IMR-90 (cell line): ENCODE measurements around the gene YAE1. TPM values are rescaled to one million over a fixed set of nuclear protein-coding genes. Genes with fewer than 3 reads are reported as not detected.

Source experiments
- ATAC-seq: fragments of 200-7000 bp; cut with Tn5 transposase; 2 replicates; pipeline ENCODE4 v1.9.1; 2020; ENCODE audit warnings: low read depth, mild to moderate bottlenecking, moderate library complexity
- BruUV-seq: library from RNA; stranded (reverse); fragments of 400-500 nt; replicated peaks from 2 replicates; lab custom pipeline; 2021; lab: Mats Ljungman, UMichigan
- CTCF ChIA-PET: fragments of 300-600 bp; formaldehyde crosslinking; extraction: SDS; loops from one replicate; lab custom pipeline; 2021; ENCODE audit warnings: antibody characterized with exemption; lab: Yijun Ruan, JAX
- POLR2A ChIA-PET: fragments of 300-600 bp; sonication (Branson Sonifier 250); formaldehyde crosslinking; loops from one replicate; lab custom pipeline; 2022; ENCODE audit warnings: antibody characterized with exemption; ENCODE audit not compliant: unreplicated experiment; lab: Charles Lee
- DNase-seq: peaks from one replicate; pipeline ENCODE4 v3.0.0; 2013
- H2AFZ ChIP-seq: replicated peaks from 2 replicates; pipeline ENCODE3; 2013; ENCODE audit warnings: low read length, mild to moderate bottlenecking; ENCODE audit not compliant: poor library complexity
- H2AK5ac ChIP-seq: 2 replicates; pipeline ENCODE4 v1.6.1; 2013; ENCODE audit warnings: low read depth, low read length, inconsistent platforms
- H2AK9ac ChIP-seq: replicated peaks from 2 replicates; pipeline ENCODE3; 2013; ENCODE audit warnings: mild to moderate bottlenecking, low read depth, low read length, moderate library complexity; ENCODE audit not compliant: poor library complexity
- H2BK120ac ChIP-seq: 2 replicates; pipeline ENCODE4 v1.6.1; 2013; ENCODE audit warnings: low read depth, low read length, inconsistent platforms
- H2BK15ac ChIP-seq: 3 replicates; pipeline ENCODE4 v1.6.1; 2013; ENCODE audit warnings: low read depth, low read length, inconsistent platforms
- H2BK20ac ChIP-seq: 2 replicates; pipeline ENCODE4 v1.6.1; 2013; ENCODE audit warnings: low read depth, mild to moderate bottlenecking, inconsistent platforms, low read length, moderate library complexity
- H2BK5ac ChIP-seq: 2 replicates; pipeline ENCODE4 v1.6.1; 2013; ENCODE audit warnings: mild to moderate bottlenecking, low read depth, low read length, inconsistent platforms; ENCODE audit not compliant: poor library complexity, severe bottlenecking
- H3K14ac ChIP-seq: replicated peaks from 2 replicates; pipeline ENCODE4 v1.6.1; 2013; ENCODE audit warnings: low read depth, low read length, inconsistent platforms
- H3K18ac ChIP-seq: 2 replicates; pipeline ENCODE4 v1.6.1; 2013; ENCODE audit warnings: low read depth, low read length, control low read depth
- H3K23ac ChIP-seq: 2 replicates; pipeline ENCODE4 v1.6.1; 2013; ENCODE audit warnings: low read depth, low read length, inconsistent platforms
- H3K27ac ChIP-seq: 2 replicates; pipeline ENCODE4 v1.5.1; 2013; ENCODE audit warnings: mild to moderate bottlenecking, control low read depth, low read length; ENCODE audit not compliant: insufficient read depth
- H3K27me3 ChIP-seq: 2 replicates; pipeline ENCODE4 v1.6.1; 2013; ENCODE audit warnings: low read length; ENCODE audit not compliant: control insufficient read depth, insufficient read depth
- H3K36me3 ChIP-seq: 2 replicates; pipeline ENCODE4 v1.6.1; 2013; ENCODE audit warnings: low read length, mixed read lengths; ENCODE audit not compliant: control insufficient read depth, insufficient read depth
- H3K4ac ChIP-seq: 2 replicates; pipeline ENCODE4 v1.6.1; 2013; ENCODE audit warnings: low read depth, low read length, inconsistent platforms
- H3K4me1 ChIP-seq: 2 replicates; pipeline ENCODE4 v1.6.1; 2013; ENCODE audit warnings: low read length, mixed read lengths; ENCODE audit not compliant: control insufficient read depth, insufficient read depth
- H3K4me2 ChIP-seq: 2 replicates; pipeline ENCODE4 v1.6.1; 2013; ENCODE audit warnings: low read depth, mild to moderate bottlenecking, control low read depth, low read length, moderate library complexity
- H3K4me3 ChIP-seq: 2 replicates; pipeline ENCODE4 v1.5.1; 2013; ENCODE audit warnings: low read depth, mild to moderate bottlenecking, control low read depth, low read length, moderate library complexity; ENCODE audit not compliant: insufficient read depth
- H3K56ac ChIP-seq: 2 replicates; pipeline ENCODE4 v1.6.1; 2013; ENCODE audit warnings: low read length, inconsistent platforms; ENCODE audit not compliant: insufficient read depth; ENCODE audit errors: extremely low read depth
- H3K79me1 ChIP-seq, 2 experiments: 2 replicates each; pipeline ENCODE4 v1.6.1; 2013; ENCODE audit warnings: low read length in 2 of 2, inconsistent platforms in 1 of 2, low read depth in 1 of 2
- H3K9ac ChIP-seq: 2 replicates; pipeline ENCODE4 v1.6.1; 2013; ENCODE audit warnings: low read depth, low read length, control low read depth
- H3K9me1 ChIP-seq: 2 replicates; pipeline ENCODE4 v1.6.1; 2013; ENCODE audit warnings: low read length, inconsistent platforms; ENCODE audit not compliant: insufficient read depth
- H3K9me3 ChIP-seq: 2 replicates; pipeline ENCODE4 v1.6.1; 2013; ENCODE audit warnings: low read length; ENCODE audit not compliant: control insufficient read depth, insufficient read depth
- H4K20me1 ChIP-seq: 2 replicates; pipeline ENCODE4 v1.6.1; 2013; ENCODE audit warnings: low read length, inconsistent platforms; ENCODE audit not compliant: insufficient read depth
- H4K5ac ChIP-seq: 2 replicates; pipeline ENCODE4 v1.6.1; 2013; ENCODE audit warnings: mild to moderate bottlenecking, low read depth, low read length, control low read depth
- H4K8ac ChIP-seq, 2 experiments: 2 replicates each; pipeline ENCODE4 v1.6.1; 2013; ENCODE audit warnings: low read depth in 2 of 2, low read length in 2 of 2, control low read depth in 1 of 2, inconsistent platforms in 1 of 2
- H4K91ac ChIP-seq: 2 replicates; pipeline ENCODE4 v1.6.1; 2013; ENCODE audit warnings: low read depth, low read length, inconsistent platforms; ENCODE audit not compliant: insufficient read depth
- BHLHE40 ChIP-seq: fragments of 150-350 bp; IDR thresholded peaks from 2 replicates; pipeline ENCODE4 v1.6.1; 2016; ENCODE audit warnings: mild to moderate bottlenecking, low read depth, low read length
- CEBPB ChIP-seq: IDR thresholded peaks from 2 replicates; pipeline ENCODE4 v1.6.1; 2012; ENCODE audit warnings: low read depth, low read length, improper control_type of control experiment
- CHD1 ChIP-seq: IDR thresholded peaks from 2 replicates; pipeline ENCODE4 v1.6.1; 2012; ENCODE audit warnings: low read depth, low read length, improper control_type of control experiment
- CTCF ChIP-seq: conservative IDR thresholded peaks from 2 replicates; pipeline ENCODE4 v1.5.1; 2012; ENCODE audit warnings: mild to moderate bottlenecking, low read depth, low read length, improper control_type of control experiment
- ELK1 ChIP-seq: fragments of 150-350 bp; IDR thresholded peaks from 2 replicates; pipeline ENCODE4 v1.6.1; 2016; ENCODE audit warnings: low read depth, mild to moderate bottlenecking, low read length, moderate library complexity, borderline replicate concordance
- MAFK ChIP-seq: IDR thresholded peaks from 2 replicates; pipeline ENCODE4 v1.6.1; 2012; ENCODE audit warnings: low read depth, low read length, improper control_type of control experiment
- MXI1 ChIP-seq: IDR thresholded peaks from 2 replicates; pipeline ENCODE4 v1.6.1; 2012; ENCODE audit warnings: low read depth, mild to moderate bottlenecking, low read length, moderate library complexity, borderline replicate concordance
- POLR2A ChIP-seq: IDR thresholded peaks from 2 replicates; pipeline ENCODE4 v1.6.1; 2012; ENCODE audit warnings: mild to moderate bottlenecking, low read depth, low read length
- RAD21 ChIP-seq: IDR thresholded peaks from 2 replicates; pipeline ENCODE4 v1.6.1; 2012; ENCODE audit warnings: low read length, improper control_type of control experiment
- RCOR1 ChIP-seq: IDR thresholded peaks from 2 replicates; pipeline ENCODE4 v1.6.1; 2012; ENCODE audit warnings: mild to moderate bottlenecking, low read length, improper control_type of control experiment; ENCODE audit not compliant: insufficient replicate concordance
- RFX5 ChIP-seq: IDR thresholded peaks from 2 replicates; pipeline ENCODE4 v1.8.0; 2012; ENCODE audit warnings: low read depth, mild to moderate bottlenecking, low read length, moderate library complexity
- SMC3 ChIP-seq: fragments of 150-350 bp; IDR thresholded peaks from 2 replicates; pipeline ENCODE4 v1.6.1; 2016; ENCODE audit warnings: low read depth, mild to moderate bottlenecking, antibody characterized with exemption, low read length, moderate library complexity
- USF2 ChIP-seq: fragments of 150-350 bp; IDR thresholded peaks from 2 replicates; pipeline ENCODE4 v1.6.1; 2017; ENCODE audit warnings: mild to moderate bottlenecking, antibody characterized with exemption, low read length, low read depth
- WGBS, 2 experiments: methylation state at CpG; one replicate each; pipeline versions ENCODE4 v1.1.5 to v1.1.7; 2013; ENCODE audit warnings: missing lambda C conversion rate in 2 of 2; ENCODE audit not compliant: insufficient read length in 1 of 2; ENCODE audit errors: extremely low coverage in 2 of 2; 5-methylcytosine and 5-hydroxymethylcytosine counted together
- dilution Hi-C: fragments of 300-500 bp; cut with HindIII; formaldehyde crosslinking; loops from one replicate; pipeline ENCODE4 v1.14.3; 2018; ENCODE audit warnings: low sequenced_read_pairs; ENCODE audit not compliant: unreplicated experiment
- in situ Hi-C: fragments of 300-500 bp; cut with MboI; formaldehyde crosslinking; loops from 3 replicates; pipeline ENCODE4 v1.14.3; 2019; ENCODE audit warnings: low sequenced_read_pairs, inconsistent platforms, mixed read lengths
- intact Hi-C: fragments of 100-400 bp; cut with micrococcal nuclease; formaldehyde crosslinking; loops from 2 replicates; pipeline ENCODE4 v1.10.0; 2022
- polyA plus RNA-seq, 3 experiments: library from polyadenylated mRNA; depleted of rRNA; stranded (reverse); fragments of >200 nt; gene quantifications; 2 replicates each; pipeline ENCODE4 v1.2.3, GENCODE V29; 2012; ENCODE audit warnings: low replicate concordance in 1 of 3
- total RNA-seq: library from RNA; depleted of rRNA; stranded (reverse); fragments of >200 nt; gene quantifications from 2 replicates; pipeline ENCODE4 v1.2.3, GENCODE V29; 2012

Gene YAE1
- total and polyA plus RNA-seq, 2 of the 4 experiments (the other 2 are of a cell fraction), result 28.6 to 36.7 TPM

- TF ChIP-seq SMC3 (peak; percentile 96), CEBPB (no peak)
These were observed 14.1 kb downstream of the YAE1 start (continued) for GRCh38 chr7:39580149-39580874.

GRCh38 chr7:39582536-39582935 is 16.3 kb downstream of the YAE1 start:
- POLR2A ChIA-PET, result no interaction called here
- in situ Hi-C loops, result loop anchor here (5.0 to 10.0 kb wide), 2 partner anchors 165 to 472 kb away; no protein-coding TSS in a partner anchor
- TF ChIP-seq RAD21, result no peak
- TF ChIP-seq CTCF, result no peak
- TF ChIP-seq MAFK, result no peak
- no peak for TF ChIP-seq ELK1
- TF ChIP-seq CHD1, result no peak
- TF ChIP-seq BHLHE40, result no peak
- TF ChIP-seq SMC3, result no peak
- no peak for TF ChIP-seq RFX5
- TF ChIP-seq RCOR1, result no peak
- TF ChIP-seq MXI1, result no peak
- TF ChIP-seq USF2, result no peak
- TF ChIP-seq CEBPB, result no peak
- no peak for TF ChIP-seq POLR2A

More at GRCh38 chr7:39582536-39582935, 16.3 kb downstream of the YAE1 start:
- CTCF ChIA-PET, result no interaction called here
- Histone ChIP-seq H3K4me3 (no peak overlapping the region), H3K23ac (no peak overlapping the region), H2BK15ac (no peak overlapping the region), H4K91ac (no peak overlapping the region; the same call in 1 of the 2 replicates), H3K4ac (no peak overlapping the region), H2BK120ac (no peak overlapping the region), H4K5ac (no peak overlapping the region), H3K9me3 (no peaks in the 10 kb centered on the region), H3K9me1 (peaks cover 5% of the 10 kb centered on the region), H3K56ac (no peak overlapping the region), H3K9ac (no peak overlapping the region), H2BK20ac (no peak overlapping the region), H3K4me2 (no peak overlapping the region), H3K36me3 (no peaks in the 10 kb centered on the region), H3K27me3 (no peaks in the 10 kb centered on the region), H4K8ac (no peak overlapping the region), H2AK5ac (no peak overlapping the region; the same call in 1 of the 2 replicates), H2AK9ac (no peak overlapping the region), H3K79me1 (0 out of 4 replicates have a peak, but pooled peaks cover 0 to 2% of the 10 kb centered on the region in 2 experiments), H3K18ac (no peak overlapping the region), H4K20me1 (no peaks in the 10 kb centered on the region), H3K14ac (no peak overlapping the region), H3K27ac (no peak overlapping the region), H3K4me1 (no peaks in the 10 kb centered on the region; the same call in 1 of the 2 replicates), H2BK5ac (no peak overlapping the region), H2AFZ (no peak overlapping the region)
- WGBS, 2 experiments, result no CpG with 5 or more reads among the region's 2 CpGs
- no TSS peak for BruUV-seq
- ATAC-seq, result no peak
- intact Hi-C loops, result loop anchor here (5.0 kb wide), 1 partner anchor 100 kb away; no protein-coding TSS in a partner anchor
- dilution Hi-C loops, result no loop called here
- DNase-seq, result no peak
